K562 (cell line): ENCODE measurements around the gene ADCY1.

ENCODE experiments used
- CHD4 ChIP-seq: fragments of 200-600 bp; sonication (generic); IDR thresholded peaks from 3 replicates; pipeline ENCODE4 v1.6.1; 2012; ENCODE audit warnings: low read depth, mild to moderate bottlenecking, mixed read lengths, low read length, inconsistent platforms; ENCODE audit not compliant: insufficient read depth, insufficient replicate concordance, poor library complexity, severe bottlenecking
- POLR2A ChIP-seq: fragments of 450-650 bp; conservative IDR thresholded peaks from 2 replicates; pipeline ENCODE4 v1.6.1; 2016
- SP1 ChIP-seq: sonication (generic); formaldehyde crosslinking; IDR thresholded peaks from 2 replicates; pipeline ENCODE4 v1.8.1; 2022; ENCODE audit warnings: mild to moderate bottlenecking, missing genetic modification reagents

- TF ChIP-seq SP1 (CRISPR knock-in tag): no peak
- TF ChIP-seq POLR2A: no peak
- no peak for TF ChIP-seq CHD4
Observed at GRCh38 chr7:45680776-45681175, 106.6 kb downstream of the ADCY1 start.
